Mesothelial cell of epicardium (in vitro differentiated cells): Measurements from ENCODE around the gene KCNAB1. TPM values are rescaled to one million over a fixed set of nuclear protein-coding genes. Genes with fewer than 3 reads are reported as not detected.

Experiments used
- DNase-seq, 2 experiments: peaks; one replicate each; pipeline ENCODE4 v3.0.0; 2021; ENCODE audit warnings: low spot score in 2 of 2; ENCODE audit not compliant: unreplicated experiment in 2 of 2
- H3K27ac Mint-ChIP-seq: 2 replicates; pipeline ENCODE4 v1.8.0; 2021; ENCODE audit warnings: mixed read lengths
- H3K27me3 Mint-ChIP-seq: 2 replicates; pipeline ENCODE4 v1.8.0; 2021; ENCODE audit warnings: low read depth, mixed read lengths
- H3K36me3 Mint-ChIP-seq: 2 replicates; pipeline ENCODE4 v1.8.0; 2021; ENCODE audit warnings: mixed read lengths
- H3K4me1 Mint-ChIP-seq: 2 replicates; pipeline ENCODE4 v1.8.0; 2021; ENCODE audit warnings: mixed read lengths
- H3K4me3 Mint-ChIP-seq: 2 replicates; pipeline ENCODE4 v1.8.0; 2021; ENCODE audit warnings: mild to moderate bottlenecking, moderate library complexity, mixed read lengths
- H3K9me3 Mint-ChIP-seq: 2 replicates; pipeline ENCODE4 v1.8.0; 2021; ENCODE audit warnings: mixed read lengths
- CTCF ChIP-seq: fragments of 200-600 bp; sonication (generic); IDR thresholded peaks from one replicate; pipeline ENCODE4 v1.5.0; 2021; ENCODE audit warnings: antibody characterized with exemption; ENCODE audit not compliant: unreplicated experiment
- total RNA-seq: library from RNA; stranded (reverse); gene quantifications from 3 replicates; pipeline ENCODE4 v1.2.1, GENCODE V29; 2021

Gene KCNAB1
- total RNA-seq, 1 donor from 2014 or later = 3.7 TPM

DNA sequence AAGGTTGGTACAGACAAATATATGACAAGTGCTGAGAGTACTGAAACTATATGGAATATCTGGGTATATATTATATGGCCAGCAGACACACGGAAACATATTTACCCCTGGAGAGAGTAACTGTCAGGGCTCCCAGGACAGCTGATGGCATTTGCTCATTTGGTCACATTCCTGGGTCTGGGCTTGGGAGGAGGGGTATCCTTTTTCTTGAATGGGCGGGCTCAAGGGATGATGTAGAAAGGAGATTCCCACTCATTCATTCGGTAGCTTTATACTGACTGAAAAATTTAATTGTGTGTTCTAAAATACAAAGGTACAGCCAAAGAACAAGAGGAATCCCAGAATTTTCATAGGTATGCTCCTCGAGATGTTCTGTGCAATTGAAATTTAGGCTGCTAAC, 131.0 kb downstream of the KCNAB1 start:
- H3K27me3 Mint-ChIP-seq = no peaks in the 10 kb centered on the region
- DNase-seq = no peak
- no peak overlapping the region for H3K27ac Mint-ChIP-seq
- no peaks in the 10 kb centered on the region for H3K36me3 Mint-ChIP-seq
- peaks cover 10% of the 10 kb centered on the region for H3K4me1 Mint-ChIP-seq
- no peaks in the 10 kb centered on the region for H3K9me3 Mint-ChIP-seq
- no peak overlapping the region for H3K4me3 Mint-ChIP-seq
- no peak for TF ChIP-seq CTCF

DNA sequence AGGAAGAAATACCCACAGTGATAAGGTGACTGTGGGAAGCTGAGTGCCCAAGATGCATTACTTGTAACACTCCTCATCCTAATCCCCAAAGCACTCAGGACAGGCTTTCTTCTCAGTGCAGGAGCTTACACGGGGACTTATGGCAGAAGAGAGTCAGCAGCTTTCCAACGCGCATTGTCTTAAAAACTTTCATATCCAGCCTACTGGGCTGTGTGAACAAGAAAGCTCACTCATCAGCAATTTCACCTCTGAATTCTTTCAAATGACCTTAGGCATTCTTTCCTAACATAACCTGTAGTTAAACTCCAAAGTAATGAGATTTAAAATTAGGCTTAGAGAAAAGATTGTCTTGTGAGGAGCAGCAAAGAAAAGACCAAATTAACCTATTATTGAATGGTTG, 132.3 kb downstream of the KCNAB1 start:
- DNase-seq = no peak
- Mint-ChIP-seq H3K27ac (no peak overlapping the region), H3K4me3 (no peak overlapping the region), H3K9me3 (no peaks in the 10 kb centered on the region), H3K27me3 (no peaks in the 10 kb centered on the region), H3K36me3 (no peaks in the 10 kb centered on the region), H3K4me1 (peaks cover 10% of the 10 kb centered on the region)
- TF ChIP-seq CTCF = no peak

DNA sequence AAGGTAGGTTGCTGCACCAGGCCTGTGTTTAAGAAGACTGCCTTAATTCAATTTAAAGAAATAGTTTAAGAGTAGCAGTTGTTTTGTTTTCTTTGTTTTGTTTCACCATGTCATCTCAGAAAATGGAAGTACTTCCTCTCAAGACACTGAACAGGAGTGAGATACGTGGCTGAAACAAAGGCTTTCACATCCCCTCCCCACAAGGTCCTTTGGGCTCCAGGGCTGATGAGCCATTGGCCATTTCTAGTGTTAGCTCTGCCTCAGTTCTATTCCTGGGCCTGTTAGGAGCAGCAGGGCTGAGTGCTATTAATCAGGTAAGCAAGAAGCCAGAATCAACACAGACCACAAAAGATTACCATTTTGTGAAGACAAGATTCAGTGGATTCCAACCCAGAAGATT, 132.8 kb downstream of the KCNAB1 start:
- Mint-ChIP-seq H3K27me3 (no peaks in the 10 kb centered on the region), H3K36me3 (no peaks in the 10 kb centered on the region), H3K9me3 (no peaks in the 10 kb centered on the region), H3K4me1 (peaks cover 12% of the 10 kb centered on the region), H3K27ac (no peak overlapping the region), H3K4me3 (no peak overlapping the region)
- no peak for TF ChIP-seq CTCF
- DNase-seq = no peak

DNA sequence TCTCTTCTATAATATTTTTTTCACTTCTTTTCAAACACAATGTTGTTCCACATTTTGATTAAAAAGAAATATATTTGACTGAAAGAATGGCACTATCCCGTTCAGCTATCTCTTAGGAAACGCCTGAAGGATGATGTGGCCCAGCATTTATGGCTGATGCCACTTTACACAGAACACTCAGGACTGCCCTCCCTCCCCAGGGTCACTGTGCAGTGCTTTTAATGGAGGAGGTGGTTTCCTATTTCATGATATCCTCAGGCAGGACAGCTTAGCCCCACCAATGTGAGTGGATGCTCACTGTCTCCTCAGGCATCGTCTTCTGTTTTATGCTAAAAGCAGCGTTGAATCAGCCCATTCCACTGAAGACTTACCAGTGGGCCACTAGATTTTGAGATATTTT, 135.9 kb downstream of the KCNAB1 start:
- H3K9me3 Mint-ChIP-seq = no peaks in the 10 kb centered on the region
- peaks cover 33% of the 10 kb centered on the region for H3K4me1 Mint-ChIP-seq
- H3K4me3 Mint-ChIP-seq = no peak overlapping the region
- no peaks in the 10 kb centered on the region for H3K36me3 Mint-ChIP-seq
- no peak for TF ChIP-seq CTCF
- no peak for DNase-seq
- H3K27me3 Mint-ChIP-seq = no peaks in the 10 kb centered on the region
- no peak overlapping the region for H3K27ac Mint-ChIP-seq

DNA sequence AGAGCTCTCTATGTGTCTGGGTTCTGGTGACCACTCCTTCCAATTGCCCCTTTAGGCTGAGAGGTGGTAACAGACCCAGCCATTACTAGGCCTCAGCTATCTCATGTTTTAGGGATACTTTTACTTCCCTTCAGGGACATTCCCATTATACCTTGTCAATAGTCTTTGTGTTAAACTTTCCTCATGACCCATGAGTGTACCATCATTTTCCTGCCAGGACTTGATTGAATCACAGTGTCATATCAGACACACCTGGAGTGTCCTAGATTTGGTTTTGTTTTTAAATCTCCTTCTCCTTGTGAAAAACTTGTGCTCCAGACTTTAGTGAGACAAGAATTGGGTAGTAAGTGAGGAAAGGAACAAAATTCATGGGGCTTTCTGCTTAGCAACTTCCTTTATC, 136.6 kb downstream of the KCNAB1 start:
- Mint-ChIP-seq H3K36me3 (no peaks in the 10 kb centered on the region), H3K4me3 (no peak overlapping the region), H3K27me3 (no peaks in the 10 kb centered on the region), H3K9me3 (no peaks in the 10 kb centered on the region), H3K27ac (no peak overlapping the region), H3K4me1 (peaks cover 33% of the 10 kb centered on the region)
- no peak for DNase-seq
- TF ChIP-seq CTCF = no peak

GRCh38 chr3:156258301-156258700, 137.9 kb downstream of the KCNAB1 start:
- H3K27me3 Mint-ChIP-seq = no peaks in the 10 kb centered on the region

More at GRCh38 chr3:156258301-156258700, 137.9 kb downstream of the KCNAB1 start:
- TF ChIP-seq CTCF = no peak
- H3K4me3 Mint-ChIP-seq = no peak overlapping the region
- no peaks in the 10 kb centered on the region for H3K36me3 Mint-ChIP-seq
- H3K9me3 Mint-ChIP-seq = peaks cover 4% of the 10 kb centered on the region
- H3K4me1 Mint-ChIP-seq = peaks cover 25% of the 10 kb centered on the region
- DNase-seq = no peak
- H3K27ac Mint-ChIP-seq = no peak overlapping the region
